Peyer's patch (tissue), 4 donors: Measurements from ENCODE around the gene MPL.

ENCODE experiments used
- CTCF ChIP-seq, 6 experiments: fragments of 450-650 bp in 4 of 6; fragments of 200-600 bp in 2 of 6; sonication (generic) in 1 of 6; IDR thresholded peaks; one replicate each; pipeline ENCODE4 v1.5.1; 2017 to 2019; ENCODE audit warnings: antibody characterized with exemption in 6 of 6, mild to moderate bottlenecking in 3 of 6, moderate library complexity in 1 of 6
- POLR2A ChIP-seq, 2 donors: fragments of 450-650 bp; IDR thresholded peaks; one replicate each; pipeline ENCODE4 v1.5.1; 2017; ENCODE audit warnings: antibody characterized with exemption in 2 of 2, mild to moderate bottlenecking in 2 of 2, moderate library complexity in 2 of 2

GRCh38 chr1:43350976-43351375 lies 13.4 kb downstream of the MPL start:
- TF ChIP-seq CTCF (IDR thresholded peaks at IDR 0.05) (no peak), POLR2A (IDR thresholded peaks at IDR 0.05) (no peak)
